GM23248 (cell line): Measurements from ENCODE around the gene FAM98A.

Experiments used
- EZH2 ChIP-seq: fragments of 200-600 bp; sonication (generic); IDR thresholded peaks from 2 replicates; pipeline ENCODE4 v1.6.1; 2018; ENCODE audit warnings: antibody characterized with exemption, mild to moderate bottlenecking; ENCODE audit not compliant: insufficient read depth, poor library complexity, severe bottlenecking
- EZH2phosphoT487 ChIP-seq: fragments of 200-600 bp; sonication (generic); IDR thresholded peaks from 2 replicates; pipeline ENCODE4 v1.6.1; 2018; ENCODE audit warnings: antibody characterized with exemption, moderate library complexity, mild to moderate bottlenecking, low read depth; ENCODE audit not compliant: insufficient read depth

DNA sequence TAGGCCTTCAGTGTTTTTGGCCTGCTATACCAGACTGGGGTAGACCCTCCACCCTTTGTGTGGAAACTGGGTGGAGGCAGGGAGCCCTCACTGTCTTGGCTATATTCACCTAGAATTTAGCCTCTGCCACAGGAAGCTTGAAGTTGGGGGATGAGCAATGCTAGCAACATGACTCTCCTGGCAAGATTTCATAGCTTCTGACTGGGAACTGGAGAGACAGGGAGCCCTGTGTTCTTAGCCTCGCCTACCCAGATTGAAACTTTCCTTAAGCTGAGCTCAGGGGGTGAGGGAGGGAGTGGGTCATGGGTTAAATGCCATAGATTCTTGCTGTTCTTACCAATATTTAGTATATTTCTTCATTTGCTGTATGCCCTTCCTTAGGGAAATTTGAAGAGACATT is 46.8 kb upstream of the FAM98A start:
- TF ChIP-seq EZH2 (no peak), EZH2phosphoT487 (no peak)
